Gastrocnemius medialis (tissue), 4 donors: ENCODE results near the gene CNGA4.

ENCODE experiments used
- CTCF ChIP-seq, 5 experiments: fragments of 450-650 bp in 3 of 5; fragments of 200-600 bp in 2 of 5; sonication (generic) in 2 of 5; IDR thresholded peaks in 4 of 5; conservative IDR thresholded peaks in 1 of 5; 1 replicate in 4 of 5; 2 replicates in 1 of 5; pipeline ENCODE4 v1.5.1; 2016 to 2019; ENCODE audit warnings: antibody characterized with exemption in 5 of 5, mild to moderate bottlenecking in 3 of 5, moderate library complexity in 3 of 5
- POLR2A ChIP-seq, 2 donors: fragments of 450-650 bp; IDR thresholded peaks; one replicate each; pipeline ENCODE4 v1.6.1; 2017; ENCODE audit warnings: antibody characterized with exemption in 2 of 2, mild to moderate bottlenecking in 2 of 2, moderate library complexity in 2 of 2

- TF ChIP-seq CTCF (IDR thresholded peaks at IDR 0.05 in 4 of 5, conservative IDR thresholded peaks at IDR 0.05 in 1 of 5) (no peak), POLR2A (IDR thresholded peaks at IDR 0.05) (no peak)
These were observed at the start of gene CNGA4 for GRCh38 chr11:6238902-6239301.
